ENCODE data around the gene ATXN1.

DNA sequence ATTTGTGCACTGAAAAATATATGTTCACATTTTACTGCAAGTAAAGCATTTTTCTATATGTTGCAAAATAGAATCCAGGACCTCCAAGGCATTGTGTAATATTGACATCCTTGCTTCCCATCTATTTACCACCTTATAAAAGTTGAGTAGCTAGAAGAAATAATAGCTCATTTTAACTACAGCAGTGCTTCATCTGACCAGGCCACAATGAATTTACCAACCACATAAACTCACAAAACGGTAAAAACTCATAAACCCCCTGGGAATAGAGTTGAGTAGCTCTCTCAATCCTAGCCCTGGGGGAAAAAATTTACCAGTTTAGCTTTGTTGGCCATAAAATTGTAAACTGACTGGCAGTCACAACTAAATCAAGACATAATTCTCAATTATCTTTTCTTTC is 3.9 kb downstream of the ATXN1 start:
- TF ChIP-seq CTBP1 (IDR thresholded peaks at IDR 0.05; ENCODE audit: borderline replicate concordance) (peak; percentile 98), SP1 (IDR thresholded peaks at IDR 0.05) (no peak), BHLHE40 (IDR thresholded peaks at IDR 0.05; ENCODE audit: borderline replicate concordance) (no peak; the same call in 1 of the 2 replicates), FOXM1 (IDR thresholded peaks at IDR 0.05; ENCODE audit: borderline replicate concordance) (peak; percentile 84), ELF4 (IDR thresholded peaks at IDR 0.05) (no peak), HDGF (IDR thresholded peaks at IDR 0.05; ENCODE audit: borderline replicate concordance) (no peak), FOXA1 (IDR thresholded peaks at IDR 0.05) (peak; percentile 62; the same call in 1 of the 2 replicates), ARNT (IDR thresholded peaks at IDR 0.05) (peak; percentile 85), NFRKB (IDR thresholded peaks at IDR 0.05) (no peak), SUZ12 (IDR thresholded peaks at IDR 0.05) (no peak), ZNF384 (IDR thresholded peaks at IDR 0.05) (peak; percentile 43; the same call in 1 of the 2 replicates), FOXK2 (IDR thresholded peaks at IDR 0.05) (peak; percentile 50; the same call in 1 of the 2 replicates), TARDBP (IDR thresholded peaks at IDR 0.05) (no peak)

Data from HEK293T (cell line).